ENCODE measurements around the gene RIMBP2.

DNA sequence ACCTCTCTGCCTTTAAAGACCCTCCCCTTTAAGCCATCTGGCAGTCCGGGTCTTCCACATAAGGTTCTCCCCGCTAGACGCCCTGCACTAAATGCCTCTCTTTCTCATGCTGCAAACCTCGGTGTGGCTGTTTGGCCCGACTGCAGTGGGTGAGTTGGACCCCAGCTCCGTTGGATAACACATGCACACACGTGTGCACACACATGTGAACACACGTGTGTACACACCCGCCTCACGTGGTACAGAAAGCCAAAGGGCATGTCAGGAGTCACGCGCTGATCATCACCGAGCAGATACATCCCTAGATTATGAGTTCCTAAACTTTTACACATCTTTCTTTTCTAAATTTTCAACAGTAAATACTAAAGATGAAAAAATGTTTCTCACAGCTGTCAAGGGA is 68.3 kb downstream of the RIMBP2 start:
- TF ChIP-seq, protein P1, sequence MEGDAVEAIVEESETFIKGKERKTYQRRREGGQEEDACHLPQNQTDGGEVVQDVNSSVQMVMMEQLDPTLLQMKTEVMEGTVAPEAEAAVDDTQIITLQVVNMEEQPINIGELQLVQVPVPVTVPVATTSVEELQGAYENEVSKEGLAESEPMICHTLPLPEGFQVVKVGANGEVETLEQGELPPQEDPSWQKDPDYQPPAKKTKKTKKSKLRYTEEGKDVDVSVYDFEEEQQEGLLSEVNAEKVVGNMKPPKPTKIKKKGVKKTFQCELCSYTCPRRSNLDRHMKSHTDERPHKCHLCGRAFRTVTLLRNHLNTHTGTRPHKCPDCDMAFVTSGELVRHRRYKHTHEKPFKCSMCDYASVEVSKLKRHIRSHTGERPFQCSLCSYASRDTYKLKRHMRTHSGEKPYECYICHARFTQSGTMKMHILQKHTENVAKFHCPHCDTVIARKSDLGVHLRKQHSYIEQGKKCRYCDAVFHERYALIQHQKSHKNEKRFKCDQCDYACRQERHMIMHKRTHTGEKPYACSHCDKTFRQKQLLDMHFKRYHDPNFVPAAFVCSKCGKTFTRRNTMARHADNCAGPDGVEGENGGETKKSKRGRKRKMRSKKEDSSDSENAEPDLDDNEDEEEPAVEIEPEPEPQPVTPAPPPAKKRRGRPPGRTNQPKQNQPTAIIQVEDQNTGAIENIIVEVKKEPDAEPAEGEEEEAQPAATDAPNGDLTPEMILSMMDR (conservative IDR thresholded peaks at IDR 0.05; ENCODE audit: low read depth, low read length), result no peak
- TF ChIP-seq EZH2 (IDR thresholded peaks at IDR 0.05; ENCODE audit: borderline replicate concordance, low read depth, low read length, poor library complexity, severe bottlenecking), result no peak
